Measurements from ENCODE around the gene ARHGAP25. TPM values are rescaled to one million over a fixed set of nuclear protein-coding genes. Genes with fewer than 3 reads are reported as not detected.
A peak's percentile ranks its signal among the peaks of the same experiment; 100 is the strongest.

ARHGAP25 gene
- total RNA-seq, 4 donors from 2014 or later: 3.7 to 9.3 (median 5.4) TPM

DNA sequence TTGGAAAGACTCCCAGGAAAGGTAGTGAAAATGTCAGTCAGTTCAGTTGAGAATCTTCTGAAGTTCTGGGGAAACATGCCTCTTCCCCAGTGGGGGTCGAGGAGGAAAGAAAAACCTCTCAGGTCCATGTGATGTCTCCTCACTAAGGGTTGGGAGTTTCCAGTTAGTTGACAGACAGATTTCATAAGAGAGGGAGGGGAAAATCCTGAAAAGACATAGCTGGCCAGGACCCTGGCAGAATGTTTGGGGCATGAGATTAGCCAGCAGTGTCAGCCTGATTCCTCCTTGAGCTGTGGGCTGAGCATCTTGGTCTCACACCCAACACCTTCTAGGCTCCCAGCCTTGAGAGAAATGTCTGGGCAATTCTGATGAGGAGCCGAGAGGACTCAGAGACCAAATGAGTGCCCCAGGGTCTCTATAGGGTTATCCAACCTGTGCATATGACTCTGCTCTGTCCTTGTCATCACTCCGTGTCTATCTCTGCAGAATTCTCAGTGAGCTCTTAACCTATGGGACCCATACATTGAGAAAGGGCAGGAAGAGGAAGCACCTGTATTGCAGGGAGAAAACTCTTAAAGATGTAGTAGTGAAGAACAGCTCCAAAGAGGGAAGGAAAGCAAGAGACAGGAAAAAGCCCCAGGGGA, 122.7 kb downstream of the ARHGAP25 start:
- Histone ChIP-seq H3K4me3 (no peak overlapping the region), H3K4me1 (peaks cover 0 to 5% (median 2%) of the 10 kb centered on the region in 4 donors), H3K9me3 (no peaks in the 10 kb centered on the region), H3K27ac (replicated peaks in 1 of 4) (no peak overlapping the region), H3K27me3 (no peaks in the 10 kb centered on the region), H3K36me3 (no peaks in the 10 kb centered on the region)
- WGBS: 76% methylated on average over 3 of the region's 3 CpGs
- peak; percentile 47 for DNase-seq (ENCODE audit: extremely low spot score)
- TF ChIP-seq, protein P1, sequence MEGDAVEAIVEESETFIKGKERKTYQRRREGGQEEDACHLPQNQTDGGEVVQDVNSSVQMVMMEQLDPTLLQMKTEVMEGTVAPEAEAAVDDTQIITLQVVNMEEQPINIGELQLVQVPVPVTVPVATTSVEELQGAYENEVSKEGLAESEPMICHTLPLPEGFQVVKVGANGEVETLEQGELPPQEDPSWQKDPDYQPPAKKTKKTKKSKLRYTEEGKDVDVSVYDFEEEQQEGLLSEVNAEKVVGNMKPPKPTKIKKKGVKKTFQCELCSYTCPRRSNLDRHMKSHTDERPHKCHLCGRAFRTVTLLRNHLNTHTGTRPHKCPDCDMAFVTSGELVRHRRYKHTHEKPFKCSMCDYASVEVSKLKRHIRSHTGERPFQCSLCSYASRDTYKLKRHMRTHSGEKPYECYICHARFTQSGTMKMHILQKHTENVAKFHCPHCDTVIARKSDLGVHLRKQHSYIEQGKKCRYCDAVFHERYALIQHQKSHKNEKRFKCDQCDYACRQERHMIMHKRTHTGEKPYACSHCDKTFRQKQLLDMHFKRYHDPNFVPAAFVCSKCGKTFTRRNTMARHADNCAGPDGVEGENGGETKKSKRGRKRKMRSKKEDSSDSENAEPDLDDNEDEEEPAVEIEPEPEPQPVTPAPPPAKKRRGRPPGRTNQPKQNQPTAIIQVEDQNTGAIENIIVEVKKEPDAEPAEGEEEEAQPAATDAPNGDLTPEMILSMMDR (IDR thresholded peaks at IDR 0.05): no peak
- no peak for TF ChIP-seq EP300 (IDR thresholded peaks at IDR 0.05)
- TF ChIP-seq POLR2AphosphoS5 (IDR thresholded peaks at IDR 0.05): no peak
- no peak for TF ChIP-seq POLR2A (IDR thresholded peaks at IDR 0.05; ENCODE audit: low read depth)
- intact Hi-C loops (cut with DNase I): no loop called here

- H3K9me3 ChIP-seq: no peaks in the 10 kb centered on the region
- H3K27ac ChIP-seq (replicated peaks in 1 of 4): no peak overlapping the region
- TF ChIP-seq POLR2AphosphoS5 (IDR thresholded peaks at IDR 0.05): no peak
- TF ChIP-seq, protein P1 (IDR thresholded peaks at IDR 0.05): no peak
- no peak for TF ChIP-seq EP300 (IDR thresholded peaks at IDR 0.05)
- no peak for TF ChIP-seq POLR2A (IDR thresholded peaks at IDR 0.05; ENCODE audit: low read depth)
- 67% methylated on average over 4 of the region's 4 CpGs for WGBS
- peaks cover 0 to 10% (median 2%) of the 10 kb centered on the region in 4 donors for H3K4me1 ChIP-seq
- H3K4me3 ChIP-seq: no peak overlapping the region
- intact Hi-C loops (cut with DNase I): no loop called here
- DNase-seq (ENCODE audit: extremely low spot score): peak; percentile 78
- no peaks in the 10 kb centered on the region for H3K36me3 ChIP-seq
- no peaks in the 10 kb centered on the region for H3K27me3 ChIP-seq
Measured at GRCh38 chr2:68857855-68858456, 123.3 kb downstream of the ARHGAP25 start.

DNA sequence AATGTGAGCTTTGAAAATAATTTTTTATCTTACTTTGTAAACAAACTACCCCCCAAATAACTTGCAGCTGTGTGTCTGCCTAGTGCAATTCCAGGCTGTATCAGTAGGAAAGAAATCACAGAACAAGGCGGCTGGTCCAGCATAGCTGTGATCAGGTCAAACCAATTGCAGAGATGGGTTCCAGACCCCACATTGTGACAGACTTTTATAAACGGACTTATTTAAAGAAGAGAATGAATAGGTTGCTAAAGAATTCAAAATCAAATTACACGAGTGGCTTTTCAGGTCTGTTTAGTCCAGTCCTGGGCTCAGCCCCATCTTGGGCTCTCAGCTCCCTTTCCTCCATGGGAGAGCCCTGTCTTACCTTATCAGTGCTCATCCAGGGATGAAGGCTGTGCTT, 125.5 kb downstream of the ARHGAP25 start:
- DNase-seq (ENCODE audit: extremely low spot score): peak; percentile 57
- WGBS: 76% methylated on average over 3 of the region's 3 CpGs
- H3K9me3 ChIP-seq: no peaks in the 10 kb centered on the region
- no peaks in the 10 kb centered on the region for H3K36me3 ChIP-seq
- intact Hi-C loops (cut with DNase I): no loop called here
- no peak overlapping the region for H3K27ac ChIP-seq (replicated peaks in 1 of 4)
- peaks cover 0 to 5% (median 0%) of the 10 kb centered on the region in 4 donors for H3K4me1 ChIP-seq
- no peaks in the 10 kb centered on the region for H3K27me3 ChIP-seq
- H3K4me3 ChIP-seq: no peak overlapping the region
- TF ChIP-seq POLR2A (IDR thresholded peaks at IDR 0.05; ENCODE audit: low read depth): no peak
- TF ChIP-seq, protein P1 (IDR thresholded peaks at IDR 0.05): no peak
- TF ChIP-seq EP300 (IDR thresholded peaks at IDR 0.05): no peak
- TF ChIP-seq POLR2AphosphoS5 (IDR thresholded peaks at IDR 0.05): no peak

GRCh38 chr2:68861330-68861729, 126.7 kb downstream of the ARHGAP25 start:
- Histone ChIP-seq H3K4me3 (no peak overlapping the region), H3K36me3 (no peaks in the 10 kb centered on the region), H3K4me1 (peaks cover 0 to 5% (median 0%) of the 10 kb centered on the region in 4 donors), H3K27me3 (no peaks in the 10 kb centered on the region), H3K9me3 (no peaks in the 10 kb centered on the region), H3K27ac (replicated peaks in 1 of 4) (no peak overlapping the region)
- DNase-seq (ENCODE audit: extremely low spot score): no peak
- TF ChIP-seq, protein P1 (IDR thresholded peaks at IDR 0.05): no peak
- TF ChIP-seq EP300 (IDR thresholded peaks at IDR 0.05) (no peak), POLR2A (IDR thresholded peaks at IDR 0.05; ENCODE audit: low read depth) (no peak), POLR2AphosphoS5 (IDR thresholded peaks at IDR 0.05) (no peak)
- intact Hi-C loops (cut with DNase I): no loop called here

Data from esophagus muscularis mucosa (tissue), 4 donors.